Measurements from ENCODE around the gene XPR1. TPM values are rescaled to one million over a fixed set of nuclear protein-coding genes. Genes with fewer than 3 reads are reported as not detected.

Gene XPR1
- total RNA-seq, 1 experiment from 2014 or later: 39.7 TPM

GRCh38 chr1:180884588-180885300 is 252.9 kb downstream of the XPR1 start:
- TSS peak; percentile 20 for BruUV-seq (replicated peaks)
- CTCF ChIA-PET: interaction anchor here (0.6 to 8.3 kb wide), 8 partner anchors 11 to 545 kb away, joined by 3 to 124 read pairs (median 4); no protein-coding TSS in a partner anchor
- Mint-ChIP-seq H3K27me3 (ENCODE audit: insufficient read depth, unreplicated experiment) (no peaks in the 10 kb centered on the region), H3K9me3 (ENCODE audit: unreplicated experiment) (no peaks in the 10 kb centered on the region), H3K36me3 (ENCODE audit: insufficient read depth, unreplicated experiment) (peaks cover 22% of the 10 kb centered on the region), H3K4me1 (ENCODE audit: insufficient read depth, unreplicated experiment) (peaks cover 14% of the 10 kb centered on the region), H3K4me3 (ENCODE audit: unreplicated experiment) (no peak overlapping the region), H3K27ac (ENCODE audit: low read depth, unreplicated experiment) (no peak overlapping the region)
- POLR2A ChIA-PET: interaction anchor here (0.9 to 1.7 kb wide), 5 partner anchors 130 to 257 kb away, joined by 3 to 4 read pairs (median 3); partner anchors contain the start of gene STX6
- no peak for TF ChIP-seq CTCF (IDR thresholded peaks at IDR 0.05; ENCODE audit: unreplicated experiment)
- DNase-seq (ENCODE audit: unreplicated experiment): no peak
- intact Hi-C loops (cut with micrococcal nuclease): loop anchor here (5.0 kb wide), 2 partner anchors 138 to 153 kb away; partner anchors contain the start of gene STX6

- Mint-ChIP-seq H3K36me3 (ENCODE audit: insufficient read depth, unreplicated experiment) (peaks cover 17% of the 10 kb centered on the region), H3K27ac (ENCODE audit: low read depth, unreplicated experiment) (no peak overlapping the region), H3K4me3 (ENCODE audit: unreplicated experiment) (no peak overlapping the region), H3K4me1 (ENCODE audit: insufficient read depth, unreplicated experiment) (peaks cover 7% of the 10 kb centered on the region), H3K9me3 (ENCODE audit: unreplicated experiment) (no peaks in the 10 kb centered on the region), H3K27me3 (ENCODE audit: insufficient read depth, unreplicated experiment) (no peaks in the 10 kb centered on the region)
- intact Hi-C loops (cut with micrococcal nuclease): no loop called here
- POLR2A ChIA-PET: interaction anchor here (0.9 to 1.4 kb wide), 3 partner anchors 9 to 384 kb away, joined by 3 read pairs; partner anchors contain the start of genes ACBD6 and IER5
- no peak for DNase-seq (ENCODE audit: unreplicated experiment)
- CTCF ChIA-PET: interaction anchor here (0.5 to 8.3 kb wide), 7 partner anchors 23 to 666 kb away, joined by 3 to 124 read pairs (median 5); no protein-coding TSS in a partner anchor
- TF ChIP-seq CTCF (IDR thresholded peaks at IDR 0.05; ENCODE audit: unreplicated experiment): no peak
- no TSS peak for BruUV-seq (replicated peaks)
Measured at GRCh38 chr1:180886338-180886737, 254.5 kb downstream of the XPR1 start.

GRCh38 chr1:180887841-180888240 is 256.0 kb downstream of the XPR1 start:
- H3K27ac Mint-ChIP-seq (ENCODE audit: low read depth, unreplicated experiment): no peak overlapping the region
- no peak overlapping the region for H3K4me3 Mint-ChIP-seq (ENCODE audit: unreplicated experiment)
- peaks cover 22% of the 10 kb centered on the region for H3K36me3 Mint-ChIP-seq (ENCODE audit: insufficient read depth, unreplicated experiment)
- DNase-seq (ENCODE audit: unreplicated experiment): no peak
- no TSS peak for BruUV-seq (replicated peaks)
- CTCF ChIA-PET: interaction anchor here (0.7 to 8.3 kb wide), 6 partner anchors 15 to 280 kb away, joined by 3 to 124 read pairs (median 4); no protein-coding TSS in a partner anchor
- no peaks in the 10 kb centered on the region for H3K9me3 Mint-ChIP-seq (ENCODE audit: unreplicated experiment)
- POLR2A ChIA-PET: interaction anchor here (0.6 to 1.0 kb wide), 2 partner anchors 10 to 113 kb away, joined by 3 read pairs; no protein-coding TSS in a partner anchor
- H3K4me1 Mint-ChIP-seq (ENCODE audit: insufficient read depth, unreplicated experiment): no peaks in the 10 kb centered on the region
- intact Hi-C loops (cut with micrococcal nuclease): no loop called here
- no peak for TF ChIP-seq CTCF (IDR thresholded peaks at IDR 0.05; ENCODE audit: unreplicated experiment)
- no peaks in the 10 kb centered on the region for H3K27me3 Mint-ChIP-seq (ENCODE audit: insufficient read depth, unreplicated experiment)

GRCh38 chr1:180888870-180889269 is 257.0 kb downstream of the XPR1 start:
- H3K9me3 Mint-ChIP-seq (ENCODE audit: unreplicated experiment): no peaks in the 10 kb centered on the region
- no TSS peak for BruUV-seq (replicated peaks)
- TF ChIP-seq CTCF (IDR thresholded peaks at IDR 0.05; ENCODE audit: unreplicated experiment): no peak
- no peak overlapping the region for H3K27ac Mint-ChIP-seq (ENCODE audit: low read depth, unreplicated experiment)
- POLR2A ChIA-PET: interaction anchor here (1.0 kb wide), 1 partner anchor 11 kb away, joined by 3 read pairs; no protein-coding TSS in a partner anchor
- CTCF ChIA-PET: interaction anchor here (8.3 kb wide), 1 partner anchor 279 kb away, joined by 124 read pairs; no protein-coding TSS in a partner anchor
- intact Hi-C loops (cut with micrococcal nuclease): no loop called here
- H3K4me3 Mint-ChIP-seq (ENCODE audit: unreplicated experiment): no peak overlapping the region
- no peaks in the 10 kb centered on the region for H3K27me3 Mint-ChIP-seq (ENCODE audit: insufficient read depth, unreplicated experiment)
- peaks cover 17% of the 10 kb centered on the region for H3K36me3 Mint-ChIP-seq (ENCODE audit: insufficient read depth, unreplicated experiment)
- no peaks in the 10 kb centered on the region for H3K4me1 Mint-ChIP-seq (ENCODE audit: insufficient read depth, unreplicated experiment)
- no peak for DNase-seq (ENCODE audit: unreplicated experiment)
